ENCODE results near the gene CIZ1. TPM values are rescaled to one million over a fixed set of nuclear protein-coding genes. Genes with fewer than 3 reads are reported as not detected.

CIZ1 gene
- total RNA-seq, 2 donors from 2014 or later: 97.5 to 97.7 TPM

DNA sequence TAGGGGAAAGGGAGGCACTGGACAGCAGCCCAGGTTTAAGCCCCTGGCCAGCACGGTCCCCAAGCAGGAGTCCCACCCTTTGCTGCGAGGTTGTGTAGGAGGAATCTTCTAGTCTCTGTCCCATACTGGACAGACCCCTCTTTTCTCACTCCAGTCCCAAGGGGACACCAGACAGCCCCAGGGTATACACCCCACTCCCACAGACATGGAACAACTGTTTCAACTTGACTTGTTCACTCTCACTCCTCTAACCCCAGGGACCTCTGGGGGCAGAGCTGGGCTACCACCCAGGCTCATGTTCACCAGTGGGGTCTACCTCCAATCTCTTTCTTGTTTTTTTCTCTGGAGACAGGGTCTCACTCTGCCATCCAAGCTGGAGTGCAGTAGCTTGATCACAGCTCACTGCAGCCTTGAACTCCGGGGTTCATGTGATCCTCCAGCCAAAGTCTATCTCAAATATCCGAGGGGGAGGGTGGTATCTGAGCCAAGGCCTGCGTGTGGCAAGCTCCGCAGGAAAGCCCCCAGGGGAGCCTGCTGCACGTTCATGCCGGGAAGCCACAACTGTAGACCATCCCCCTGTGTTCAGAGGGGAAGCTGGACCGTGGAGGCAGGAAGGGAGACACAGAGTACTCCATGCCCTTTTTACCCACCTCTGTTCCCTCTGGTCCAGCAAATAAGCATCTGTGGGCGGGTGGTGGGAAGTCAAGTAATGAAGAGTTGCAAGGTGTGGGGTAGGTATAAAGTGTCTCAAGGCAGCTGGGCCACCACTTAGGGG lies 65.6 kb downstream of the CIZ1 start:
- Histone ChIP-seq H3K27me3 (no peaks in the 10 kb centered on the region), H3K27ac (no peak overlapping the region), H3K9ac (ENCODE audit: low read depth in 2 of 2, low read length in 2 of 2) (peak overlapping the region in 1 of 2 donors; percentile 46), H3K36me3 (no peaks in the 10 kb centered on the region), H3K4me1 (peaks cover 14% of the 10 kb centered on the region), H3K4me3 (no peak overlapping the region), H3K9me3 (no peaks in the 10 kb centered on the region)
- DNase-seq: no peak
- intact Hi-C loops (cut with DNase I): no loop called here
- TF ChIP-seq, protein P1, sequence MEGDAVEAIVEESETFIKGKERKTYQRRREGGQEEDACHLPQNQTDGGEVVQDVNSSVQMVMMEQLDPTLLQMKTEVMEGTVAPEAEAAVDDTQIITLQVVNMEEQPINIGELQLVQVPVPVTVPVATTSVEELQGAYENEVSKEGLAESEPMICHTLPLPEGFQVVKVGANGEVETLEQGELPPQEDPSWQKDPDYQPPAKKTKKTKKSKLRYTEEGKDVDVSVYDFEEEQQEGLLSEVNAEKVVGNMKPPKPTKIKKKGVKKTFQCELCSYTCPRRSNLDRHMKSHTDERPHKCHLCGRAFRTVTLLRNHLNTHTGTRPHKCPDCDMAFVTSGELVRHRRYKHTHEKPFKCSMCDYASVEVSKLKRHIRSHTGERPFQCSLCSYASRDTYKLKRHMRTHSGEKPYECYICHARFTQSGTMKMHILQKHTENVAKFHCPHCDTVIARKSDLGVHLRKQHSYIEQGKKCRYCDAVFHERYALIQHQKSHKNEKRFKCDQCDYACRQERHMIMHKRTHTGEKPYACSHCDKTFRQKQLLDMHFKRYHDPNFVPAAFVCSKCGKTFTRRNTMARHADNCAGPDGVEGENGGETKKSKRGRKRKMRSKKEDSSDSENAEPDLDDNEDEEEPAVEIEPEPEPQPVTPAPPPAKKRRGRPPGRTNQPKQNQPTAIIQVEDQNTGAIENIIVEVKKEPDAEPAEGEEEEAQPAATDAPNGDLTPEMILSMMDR (IDR thresholded peaks at IDR 0.05): no peak

DNA sequence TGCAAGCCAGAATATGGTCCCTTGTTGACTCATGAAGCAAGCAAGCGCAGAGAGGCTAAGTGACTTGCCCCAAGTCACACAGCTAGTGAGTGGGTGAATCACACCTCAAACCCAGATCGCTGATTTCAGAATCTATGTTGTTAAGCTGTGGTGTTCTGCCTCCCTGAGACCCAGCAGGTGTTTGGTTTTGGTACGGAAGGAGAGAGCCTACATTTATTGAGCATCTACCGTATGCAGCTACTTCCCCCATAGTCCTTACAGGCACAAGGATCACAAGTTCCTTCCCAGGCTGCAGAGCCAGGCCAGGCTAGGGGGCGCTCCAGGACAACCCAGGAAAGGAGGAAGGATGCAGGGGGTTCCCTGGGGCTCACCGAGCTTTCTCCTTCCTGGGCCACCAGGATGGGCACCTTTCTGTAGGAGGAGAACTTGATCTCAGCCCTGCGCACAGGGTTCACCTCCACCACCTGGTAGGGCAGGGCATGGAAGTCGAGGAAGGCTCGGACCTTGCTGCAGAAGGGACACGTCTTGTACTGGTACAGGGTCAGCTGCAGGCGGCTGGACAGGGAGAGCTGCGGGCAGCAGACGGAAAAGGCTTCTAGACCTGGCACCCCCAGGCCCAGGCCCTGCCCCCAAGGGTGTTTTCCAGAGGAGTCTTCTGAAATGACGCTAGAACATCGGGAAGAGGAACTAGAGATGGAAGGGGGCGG lies 66.3 kb downstream of the CIZ1 start:
- Histone ChIP-seq H3K27ac (no peak overlapping the region), H3K4me3 (no peak overlapping the region), H3K27me3 (no peaks in the 10 kb centered on the region), H3K36me3 (no peaks in the 10 kb centered on the region), H3K9me3 (no peaks in the 10 kb centered on the region), H3K4me1 (peaks cover 14% of the 10 kb centered on the region), H3K9ac (ENCODE audit: low read depth in 2 of 2, low read length in 2 of 2) (no peak overlapping the region)
- peak; percentile 90 for DNase-seq
- TF ChIP-seq, protein P1 (IDR thresholded peaks at IDR 0.05): peak; percentile 60
- intact Hi-C loops (cut with DNase I): no loop called here

DNA sequence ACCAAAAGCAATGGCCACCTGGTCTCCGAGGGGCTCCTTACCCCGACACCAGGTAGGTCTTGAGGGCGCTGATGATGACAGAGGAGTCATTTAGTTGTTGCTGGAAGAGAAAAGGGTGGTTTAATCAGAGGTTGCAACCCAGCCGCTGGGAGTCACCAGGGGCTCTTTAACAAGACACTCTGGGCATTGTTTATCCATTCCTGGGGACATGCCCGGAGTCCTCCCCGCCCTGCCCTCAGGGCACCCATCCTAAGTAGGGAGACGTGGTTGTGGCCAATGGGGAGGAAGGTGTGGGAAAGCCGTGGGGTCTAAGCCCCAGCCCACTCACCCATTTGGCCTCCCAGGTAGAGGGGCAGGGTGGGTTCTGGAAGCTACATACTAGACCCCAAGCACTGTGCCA lies 66.9 kb downstream of the CIZ1 start:
- H3K4me1 ChIP-seq: peaks cover 14% of the 10 kb centered on the region
- H3K9ac ChIP-seq (ENCODE audit: low read depth in 2 of 2, low read length in 2 of 2): no peak overlapping the region
- H3K36me3 ChIP-seq: no peaks in the 10 kb centered on the region
- H3K27ac ChIP-seq: no peak overlapping the region
- no peak overlapping the region for H3K4me3 ChIP-seq
- TF ChIP-seq, protein P1 (IDR thresholded peaks at IDR 0.05): no peak
- H3K9me3 ChIP-seq: no peaks in the 10 kb centered on the region
- H3K27me3 ChIP-seq: no peaks in the 10 kb centered on the region
- intact Hi-C loops (cut with DNase I): no loop called here
- no peak for DNase-seq

DNA sequence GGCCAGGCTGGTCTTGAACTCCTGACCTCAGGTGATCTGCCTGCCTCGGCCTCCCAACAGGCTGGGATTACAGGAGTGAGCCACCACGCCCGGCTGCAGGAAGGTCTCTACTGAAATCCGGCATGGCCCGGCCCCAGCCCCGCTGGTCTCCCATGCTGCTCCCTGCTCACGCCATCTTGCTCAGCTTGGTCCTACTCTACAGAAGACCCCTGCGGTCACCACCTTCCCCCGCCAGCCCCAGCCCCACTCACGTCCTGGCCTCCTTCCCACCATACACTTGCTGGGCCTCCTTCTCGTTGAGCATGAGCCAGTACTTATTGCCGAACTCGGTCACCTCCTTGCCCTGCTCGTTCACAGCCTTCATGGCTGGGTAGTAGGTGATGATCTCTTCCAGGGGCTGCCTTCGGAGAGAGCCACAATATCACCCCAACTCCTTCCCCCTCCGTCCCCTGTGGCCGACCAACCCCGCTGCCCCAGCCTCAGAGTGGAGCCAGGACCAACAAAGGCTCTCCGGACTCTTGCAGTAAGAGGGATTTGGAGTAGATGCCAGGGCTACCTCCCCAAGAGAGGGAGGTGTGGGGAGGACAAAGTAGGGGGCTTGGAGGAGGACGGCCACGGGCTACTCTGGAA lies 67.8 kb downstream of the CIZ1 start:
- Histone ChIP-seq H3K9me3 (no peaks in the 10 kb centered on the region), H3K27me3 (no peaks in the 10 kb centered on the region), H3K9ac (ENCODE audit: low read depth in 2 of 2, low read length in 2 of 2) (no peak overlapping the region), H3K36me3 (no peaks in the 10 kb centered on the region), H3K4me1 (peaks cover 14% of the 10 kb centered on the region), H3K27ac (no peak overlapping the region), H3K4me3 (no peak overlapping the region)
- intact Hi-C loops (cut with DNase I): no loop called here
- TF ChIP-seq, protein P1 (IDR thresholded peaks at IDR 0.05): no peak
- DNase-seq: no peak

DNA sequence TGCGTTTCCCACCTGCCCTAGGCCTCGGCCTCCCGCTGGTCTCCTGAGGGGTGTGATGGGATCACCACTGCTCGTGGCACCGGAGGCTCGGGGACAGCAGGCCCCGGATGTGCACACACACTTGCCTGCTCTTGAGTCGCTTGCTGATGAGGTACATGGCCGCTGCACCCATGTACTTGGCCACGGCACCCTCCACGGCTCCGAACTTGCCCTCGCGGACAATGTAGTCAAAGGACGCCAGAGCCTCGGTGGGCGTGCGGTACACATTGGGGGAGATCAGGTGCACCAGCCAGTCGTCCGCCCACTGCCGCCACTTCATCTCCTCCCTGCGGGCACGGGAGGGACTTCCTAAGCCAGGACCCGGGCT lies 68.6 kb downstream of the CIZ1 start:
- Histone ChIP-seq H3K9me3 (no peaks in the 10 kb centered on the region), H3K36me3 (no peaks in the 10 kb centered on the region), H3K4me1 (peaks cover 17% of the 10 kb centered on the region), H3K4me3 (no peak overlapping the region), H3K9ac (ENCODE audit: low read depth in 2 of 2, low read length in 2 of 2) (no peak overlapping the region), H3K27ac (no peak overlapping the region), H3K27me3 (no peaks in the 10 kb centered on the region)
- TF ChIP-seq, protein P1 (IDR thresholded peaks at IDR 0.05): no peak
- intact Hi-C loops (cut with DNase I): no loop called here
- DNase-seq: no peak
